Measurements from ENCODE around the gene TUBGCP4. TPM values are rescaled to one million over a fixed set of nuclear protein-coding genes. Genes with fewer than 3 reads are reported as not detected.

The TUBGCP4 gene
- total and polyA plus RNA-seq, 10 of the 15 experiments (the other 5 are each of a cell fraction or from before 2014, with no cell fraction given), result 6.3 to 39.1 (median 24.8) TPM

- TF ChIP-seq BCLAF1 (IDR thresholded peaks at IDR 0.05), result no peak
- TF ChIP-seq ATF2 (IDR thresholded peaks at IDR 0.05; ENCODE audit: low read length), result no peak
- TF ChIP-seq TCF12 (IDR thresholded peaks at IDR 0.05; ENCODE audit: low read depth, low read length), result 0 out of 2 replicates have a peak, but pooled peaks have one; percentile 53
- peak; percentile 96 for TF ChIP-seq ZNF687 (IDR thresholded peaks at IDR 0.05)
- TF ChIP-seq SKIL (IDR thresholded peaks at IDR 0.05; ENCODE audit: low read depth, poor library complexity, severe bottlenecking), result no peak
- no peak for TF ChIP-seq CHD4 (IDR thresholded peaks at IDR 0.05)
- peak; percentile 89 for TF ChIP-seq NKRF (conservative IDR thresholded peaks at IDR 0.05)
- TF ChIP-seq PAX5 (IDR thresholded peaks at IDR 0.05; ENCODE audit: borderline replicate concordance, low read depth, low read length), result no peak
Measured at GRCh38 chr15:43329960-43330779, 40.7 kb upstream of the TUBGCP4 start, which contains the start of gene LCMT2 (continued).

All from GM12878 (cell line).